CD4-positive, alpha-beta T cell treated with Interleukin-4 for 1 hour (primary cell): ENCODE data around the gene SLC66A2.

ENCODE experiments used
- DNase-seq, 2 donors: peaks; one replicate each; pipeline ENCODE4 v3.0.0-alpha.2; 2020 to 2022

The SLC66A2 gene

DNA sequence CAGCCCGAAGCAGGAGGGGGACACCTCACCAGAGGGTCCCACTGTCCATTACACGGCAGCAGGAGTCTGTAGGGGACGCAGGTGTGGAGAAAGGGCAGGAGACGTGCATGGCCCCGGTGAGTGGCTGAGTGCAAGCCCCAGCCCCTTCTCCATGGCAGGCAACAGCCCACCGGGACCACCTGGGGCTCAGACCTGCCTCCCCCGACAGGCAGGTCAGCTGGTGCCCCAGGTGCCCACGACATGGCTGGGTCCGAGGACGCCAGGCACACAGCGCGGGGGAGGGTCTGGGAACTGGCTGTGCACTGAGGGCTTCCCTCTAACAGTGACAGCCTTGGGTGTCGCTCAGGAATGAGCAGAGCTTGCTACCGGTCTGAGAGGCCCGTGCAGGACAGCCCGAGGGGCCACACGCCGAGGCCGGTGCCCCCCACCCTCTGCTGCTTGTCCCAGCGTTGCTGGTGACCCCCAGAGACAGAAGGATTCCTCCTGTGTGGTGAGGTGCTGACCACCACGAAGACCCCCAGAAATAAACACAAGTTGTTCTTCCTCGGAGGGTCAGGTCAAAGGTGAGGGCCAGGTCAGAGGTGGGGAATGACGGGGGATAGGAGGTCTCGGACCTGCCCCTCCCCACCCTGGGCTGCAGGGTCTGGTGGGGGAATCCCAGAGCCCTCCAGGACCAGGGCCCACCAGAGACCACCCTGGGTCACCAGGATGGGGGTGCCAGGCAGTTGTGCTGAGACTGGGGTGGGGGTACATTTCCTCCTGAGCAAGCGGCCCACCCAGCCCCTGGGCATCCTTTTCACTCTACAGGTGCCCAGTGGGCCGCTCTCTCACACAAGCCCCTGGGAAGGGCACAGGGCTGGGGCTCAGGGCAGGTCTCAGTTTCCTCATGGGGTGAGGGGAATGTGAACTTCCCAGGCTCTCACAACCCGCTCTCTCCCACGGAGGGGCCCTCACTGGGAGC is 50.6 kb downstream of the SLC66A2 start:
- DNase-seq = no peak

DNA sequence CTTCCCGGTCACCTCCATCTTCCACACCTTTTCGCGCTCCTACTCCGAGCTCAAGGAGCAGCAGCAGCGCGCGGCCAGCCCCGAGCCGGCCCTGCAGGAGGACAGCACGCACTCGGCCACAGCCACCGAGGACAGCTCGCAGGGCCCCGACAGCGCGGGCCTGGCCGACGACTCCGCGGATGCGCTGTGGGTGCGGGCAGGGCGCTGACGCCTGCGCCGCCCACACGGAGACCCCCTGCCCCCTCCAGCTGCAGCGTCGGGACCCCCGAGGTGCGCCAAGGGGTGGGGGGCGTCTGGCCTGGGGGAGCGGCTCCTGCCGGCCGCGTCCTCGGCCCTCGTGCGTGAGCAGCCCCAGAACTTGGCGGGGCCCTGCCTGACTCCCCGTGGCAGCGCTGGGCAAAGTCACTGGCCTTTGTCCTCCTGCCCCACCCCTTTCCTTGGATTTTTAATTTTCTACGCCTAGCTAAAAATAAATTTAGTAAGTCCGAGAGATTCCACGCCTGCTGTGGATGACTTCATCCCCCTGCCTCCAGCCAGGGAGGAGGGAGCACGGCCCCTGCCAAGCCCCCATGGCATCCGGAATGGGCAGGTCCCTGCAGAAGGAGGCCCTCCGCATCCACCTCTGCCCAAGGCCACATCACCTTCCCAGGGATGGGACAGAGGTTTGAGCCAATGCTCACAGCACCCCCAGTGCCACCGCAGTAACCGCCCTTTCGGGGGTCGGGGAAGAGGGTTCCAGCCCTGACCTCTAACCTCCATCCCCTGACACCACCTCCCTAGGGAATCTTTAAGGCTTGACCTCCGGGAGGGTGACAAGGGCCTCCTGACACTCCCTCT is 51.6 kb downstream of the SLC66A2 start:
- DNase-seq = no peak

DNA sequence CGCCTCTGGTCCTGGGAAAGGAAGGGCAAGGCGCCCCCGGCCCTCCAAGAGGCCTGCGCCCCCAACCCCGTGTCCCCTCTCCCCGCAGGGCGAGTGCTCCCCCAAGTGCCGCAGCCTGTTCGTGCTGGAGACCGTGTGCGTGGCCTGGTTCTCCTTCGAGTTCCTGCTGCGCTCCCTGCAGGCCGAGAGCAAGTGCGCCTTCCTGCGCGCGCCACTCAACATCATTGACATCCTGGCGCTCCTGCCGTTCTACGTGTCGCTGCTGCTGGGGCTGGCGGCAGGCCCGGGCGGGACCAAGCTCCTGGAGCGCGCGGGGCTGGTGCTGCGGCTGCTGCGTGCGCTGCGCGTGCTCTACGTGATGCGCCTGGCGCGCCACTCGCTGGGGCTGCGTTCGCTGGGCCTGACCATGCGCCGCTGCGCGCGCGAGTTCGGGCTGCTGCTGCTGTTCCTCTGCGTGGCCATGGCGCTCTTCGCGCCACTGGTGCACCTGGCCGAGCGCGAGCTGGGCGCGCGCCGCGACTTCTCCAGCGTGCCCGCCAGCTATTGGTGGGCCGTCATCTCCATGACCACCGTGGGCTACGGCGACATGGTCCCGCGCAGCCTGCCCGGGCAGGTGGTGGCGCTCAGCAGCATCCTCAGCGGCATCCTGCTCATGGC is 52.4 kb downstream of the SLC66A2 start:
- no peak for DNase-seq

DNA sequence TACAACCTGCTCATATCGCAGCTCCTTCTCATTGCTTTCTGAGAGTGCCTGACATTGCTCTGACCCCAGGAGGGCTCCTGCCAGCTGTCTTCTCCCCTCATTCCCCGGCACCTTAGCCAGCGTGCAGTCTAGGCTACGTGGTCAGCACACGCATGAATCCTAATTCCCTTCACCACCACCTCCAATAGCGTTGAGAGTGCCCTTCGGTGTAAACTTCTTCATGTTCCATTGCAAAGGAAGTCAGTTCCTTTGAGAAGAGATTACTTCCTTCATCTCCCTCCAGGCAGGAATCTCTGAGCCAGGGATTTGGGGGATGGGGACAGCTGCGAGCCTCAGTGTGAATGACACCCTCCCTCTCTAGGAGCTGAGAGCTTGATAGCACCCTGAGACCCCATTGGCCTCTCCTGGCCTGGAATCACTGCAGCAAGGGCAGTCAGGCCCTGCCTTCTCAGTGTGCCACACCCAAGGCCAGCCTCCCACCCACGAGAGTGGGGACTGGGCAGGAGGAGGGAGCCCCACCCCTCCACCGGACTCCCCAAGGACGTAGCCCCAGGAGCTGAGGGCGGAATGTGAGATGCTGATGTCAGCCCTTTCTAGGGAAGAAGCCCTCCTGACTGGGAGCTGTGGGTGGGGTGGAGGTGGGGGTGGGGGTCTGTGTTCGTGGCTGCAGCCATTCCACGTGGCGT is 53.4 kb downstream of the SLC66A2 start:
- DNase-seq = no peak

DNA sequence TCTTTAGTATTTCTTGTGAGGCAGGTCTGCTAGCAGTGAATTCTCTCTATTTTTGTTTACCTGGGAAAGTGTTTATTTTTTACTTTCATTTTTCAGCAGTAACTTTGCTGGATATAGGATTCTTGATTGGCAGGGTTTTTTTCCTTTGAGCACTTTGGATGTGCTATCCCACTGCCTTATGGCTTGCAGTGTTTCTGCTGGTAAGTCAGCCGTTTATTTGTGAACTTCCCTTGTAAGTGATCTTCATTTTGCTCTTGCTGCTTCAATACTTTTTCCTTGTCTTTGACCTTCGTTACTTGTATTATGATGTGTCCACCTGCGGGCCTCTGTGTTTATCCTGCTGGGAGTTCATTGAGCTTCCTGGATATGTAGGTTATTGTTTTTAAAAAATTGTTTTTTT is 54.7 kb downstream of the SLC66A2 start:
- DNase-seq = no peak

DNA sequence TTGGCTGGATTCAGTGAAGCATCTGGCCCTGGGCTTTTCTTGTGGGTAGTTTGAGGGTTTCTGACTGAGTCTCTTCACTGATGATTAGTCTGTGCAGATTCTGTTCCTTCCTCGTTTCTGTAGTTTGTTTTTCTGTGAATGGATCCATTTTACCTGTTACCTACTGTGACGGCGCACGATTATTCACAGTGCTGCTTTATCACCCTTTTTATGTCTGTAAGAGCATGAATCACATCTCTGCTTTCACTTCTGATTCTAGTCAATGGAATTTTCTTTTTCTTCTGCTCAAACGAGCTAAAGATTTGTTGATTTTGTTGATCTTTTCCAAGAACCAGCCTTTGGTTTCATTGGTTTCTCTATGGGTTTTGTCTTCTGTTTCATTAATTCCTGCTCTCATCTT is 60.8 kb downstream of the SLC66A2 start:
- DNase-seq = no peak

DNA sequence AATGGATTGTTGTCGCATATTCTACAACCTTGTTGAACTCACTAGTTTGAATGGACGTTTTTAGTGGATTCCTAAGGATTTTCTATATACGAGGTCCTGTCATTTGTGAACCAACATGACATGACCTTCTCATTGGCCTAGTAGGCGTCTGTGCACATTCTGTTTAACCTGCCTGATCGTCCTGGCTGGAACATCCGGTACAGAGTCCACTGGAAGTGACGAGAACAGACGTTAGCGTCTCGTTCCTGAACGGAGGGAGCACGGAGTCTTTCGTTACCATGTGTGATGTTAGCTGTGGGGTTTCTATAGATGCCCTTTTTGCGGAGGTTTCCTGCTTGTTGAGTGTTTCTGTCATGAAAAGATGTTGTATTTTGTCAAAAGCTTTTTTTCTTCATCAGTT is 61.9 kb downstream of the SLC66A2 start:
- no peak for DNase-seq

DNA sequence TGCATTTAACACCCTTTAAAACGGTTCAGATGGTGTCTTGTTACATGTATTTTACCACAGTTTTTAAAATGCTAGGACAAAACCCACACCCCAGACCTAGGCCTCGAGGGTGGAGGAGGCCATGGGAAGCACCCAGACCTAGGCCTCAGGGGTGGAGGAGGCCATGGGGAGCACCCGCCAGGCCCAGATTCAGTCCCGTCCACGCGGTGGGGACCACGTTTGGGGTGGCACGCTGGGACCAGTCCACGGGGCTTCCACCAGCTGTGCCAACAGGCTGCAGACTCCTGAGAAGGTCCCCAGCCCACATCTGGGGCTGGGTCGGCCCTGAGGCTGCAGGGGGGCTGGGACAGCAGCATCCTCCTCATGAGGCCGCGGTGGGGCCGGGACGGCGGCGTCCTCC is 63.4 kb downstream of the SLC66A2 start:
- DNase-seq = no peak

DNA sequence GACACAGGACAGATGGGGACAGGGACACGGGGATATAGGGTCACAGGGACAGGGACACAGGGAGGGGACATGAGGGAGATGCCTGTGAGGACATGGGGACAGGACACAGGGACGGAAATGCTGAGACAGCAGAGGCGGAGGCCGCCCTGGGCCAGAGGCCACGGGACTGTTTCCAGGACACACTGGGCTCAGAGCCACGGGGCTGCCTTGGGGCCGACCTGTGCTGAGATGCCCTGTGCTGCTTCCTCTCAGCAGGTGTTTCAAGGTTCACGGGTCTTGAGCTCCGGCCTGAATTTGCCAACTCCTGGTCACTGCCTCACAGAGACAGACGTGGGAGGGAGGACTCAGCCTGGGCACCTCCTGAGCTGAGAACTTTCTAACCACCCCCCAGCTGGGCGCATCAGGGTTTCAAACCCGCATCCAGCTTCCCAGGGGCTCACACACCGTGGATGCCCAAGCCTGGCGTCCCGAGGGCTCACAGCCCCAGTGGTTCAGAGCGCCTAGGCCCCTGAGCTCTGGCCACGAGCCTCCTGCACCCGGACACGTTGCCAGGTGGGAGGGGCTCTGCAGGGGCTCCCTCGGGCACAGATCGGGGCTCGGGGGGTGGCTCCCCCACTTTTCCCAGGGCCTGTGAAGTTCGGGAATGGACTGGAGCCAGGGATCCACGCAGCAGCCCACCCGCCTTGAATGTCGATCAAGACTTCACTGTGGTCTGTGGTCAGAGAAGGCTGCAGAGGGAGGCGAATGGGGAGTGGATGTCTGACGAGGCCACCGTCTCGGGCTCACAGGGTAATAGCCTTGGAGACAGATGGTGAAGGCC is 64.1 kb downstream of the SLC66A2 start:
- no peak for DNase-seq

DNA sequence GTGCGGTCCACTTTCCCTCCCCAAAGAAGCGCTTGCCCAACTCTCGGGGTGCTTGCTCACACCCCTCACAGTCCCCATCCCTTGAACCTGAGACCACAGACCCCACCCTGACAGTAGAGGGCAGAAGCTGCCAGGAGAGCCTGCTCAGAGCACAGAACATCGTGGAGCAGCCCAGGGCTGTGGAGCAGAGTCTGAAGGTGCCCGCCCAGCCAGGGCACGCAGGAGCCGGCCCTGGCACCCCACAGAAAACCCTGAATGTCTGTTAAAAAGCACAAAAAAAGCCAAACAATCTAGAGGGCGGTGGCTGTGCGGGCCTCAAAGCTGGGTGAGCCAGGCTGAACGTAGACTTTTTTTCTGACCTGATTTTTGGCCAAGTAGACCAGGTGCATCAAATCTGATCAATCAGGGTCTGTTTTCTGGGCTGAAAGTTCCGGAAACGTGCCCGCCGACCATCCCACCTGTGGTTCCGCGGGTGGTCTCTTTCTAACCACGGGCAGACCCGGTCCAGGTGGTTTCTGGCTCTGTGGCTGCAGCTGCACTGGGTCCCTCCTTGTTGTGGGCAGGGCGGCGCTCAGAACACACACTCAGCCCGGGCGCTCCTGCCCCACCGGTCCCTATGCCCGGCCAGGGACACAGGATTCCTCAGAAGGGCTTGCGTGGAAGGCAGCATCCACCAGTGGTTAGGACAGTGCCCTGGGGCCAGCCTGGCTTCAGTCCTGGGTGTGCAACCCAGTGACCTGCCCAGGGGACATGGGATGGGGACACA is 66.3 kb downstream of the SLC66A2 start:
- no peak for DNase-seq

DNA sequence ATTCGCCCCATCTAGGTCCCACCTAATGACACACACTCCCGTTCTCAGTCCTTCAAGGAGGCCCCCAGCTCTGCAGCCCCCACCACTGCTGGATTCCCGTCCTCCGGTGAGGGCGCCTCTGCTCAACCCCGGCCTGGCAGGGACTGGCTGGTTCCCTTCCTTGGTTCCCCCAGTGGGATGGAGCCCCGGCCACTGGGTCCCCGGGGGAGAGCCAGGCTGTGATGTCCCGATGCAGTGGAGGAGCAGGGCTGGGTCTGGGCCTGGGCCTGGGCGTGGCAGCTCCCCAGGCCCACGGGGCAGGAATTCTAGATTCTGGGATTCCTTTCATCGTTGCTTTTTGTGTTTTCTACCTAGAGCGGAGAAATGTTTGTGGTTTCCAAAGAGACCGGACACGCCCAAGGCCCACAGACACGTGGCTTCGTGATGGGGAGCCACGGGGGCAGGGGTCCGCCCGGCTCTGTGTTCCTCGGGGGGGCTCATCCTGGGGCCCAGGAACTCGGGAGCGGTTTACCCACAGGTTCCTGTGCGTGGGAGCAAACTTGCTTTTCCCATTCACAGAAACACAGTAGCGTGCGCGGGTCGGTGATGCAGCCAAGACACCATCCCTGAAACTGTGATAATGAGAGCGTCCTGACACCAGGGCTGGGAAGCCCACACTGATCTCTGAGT is 67.0 kb downstream of the SLC66A2 start:
- no peak for DNase-seq

DNA sequence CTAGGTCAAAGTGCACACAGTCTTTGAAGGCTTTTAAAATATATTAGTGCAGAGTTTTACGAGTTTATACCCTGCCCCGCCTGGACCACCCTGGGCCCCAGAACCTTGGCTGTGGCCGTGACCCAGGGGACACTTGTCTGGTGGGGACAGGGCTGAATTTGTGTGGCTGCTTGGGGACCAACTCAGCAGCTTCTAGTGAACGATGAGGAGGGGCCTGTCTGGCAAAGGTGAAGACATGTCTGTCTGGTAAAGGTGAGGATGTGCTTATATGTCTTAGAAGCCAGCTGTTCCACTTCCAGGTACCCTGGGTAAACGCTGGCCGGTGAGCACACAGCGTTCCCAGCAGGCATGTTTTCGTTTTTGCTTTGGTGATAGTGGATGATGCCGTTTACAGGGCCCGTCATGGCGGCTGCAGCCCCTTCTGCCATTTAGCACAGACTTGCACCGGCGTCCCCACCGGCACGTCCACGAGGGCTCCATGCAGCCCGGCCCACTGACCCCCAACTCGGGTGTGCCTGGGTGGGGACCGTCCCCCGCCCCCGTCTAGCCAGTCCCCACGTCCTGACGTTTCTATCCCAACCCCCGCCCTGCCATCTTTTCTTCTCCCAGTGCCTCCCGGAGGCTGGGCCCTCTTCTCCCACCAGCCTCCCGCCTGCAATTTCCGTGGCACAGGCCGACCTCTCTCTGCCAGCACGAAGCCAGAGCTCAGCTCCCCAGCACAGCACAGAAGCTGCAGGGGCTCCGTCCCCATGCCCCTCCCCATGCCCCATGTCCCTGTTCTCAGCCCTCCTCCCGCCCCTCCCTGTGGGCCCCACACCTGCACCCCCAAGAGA is 67.8 kb downstream of the SLC66A2 start:
- no peak for DNase-seq

DNA sequence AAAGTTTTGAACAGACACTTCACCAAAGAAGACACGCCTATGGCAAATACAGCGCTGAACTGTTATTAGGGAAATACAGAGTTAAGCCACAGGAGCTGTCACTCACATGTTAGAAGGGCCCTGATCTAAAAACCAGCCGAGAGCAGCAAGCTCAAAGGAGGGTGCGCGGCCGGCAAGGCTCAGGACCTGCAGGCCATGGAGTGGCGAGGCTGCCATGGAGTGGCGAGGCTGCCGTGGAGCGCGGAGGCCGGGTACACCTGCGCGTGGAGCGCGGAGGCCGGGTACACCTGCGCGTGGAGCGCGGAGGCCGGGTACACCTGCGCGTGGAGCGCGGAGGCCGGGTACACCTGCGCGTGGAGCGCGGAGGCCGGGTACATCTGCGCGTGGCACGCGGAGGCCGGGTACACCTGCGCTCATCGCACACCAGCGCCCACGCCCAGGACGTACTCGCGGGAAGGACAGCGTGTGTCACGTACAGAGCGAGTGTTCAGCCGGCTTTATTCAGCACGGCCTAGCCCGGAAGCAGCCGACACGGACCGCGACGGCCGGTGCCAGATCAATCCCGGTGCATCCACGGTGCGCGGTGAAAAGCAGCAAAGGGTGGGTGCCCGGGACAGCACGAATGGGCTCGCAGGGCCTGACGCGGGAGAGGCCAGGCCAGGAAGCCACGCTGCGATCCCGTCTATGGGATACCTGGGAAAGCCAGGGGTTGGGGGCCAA is 68.8 kb downstream of the SLC66A2 start:
- DNase-seq = peak in 1 of 2 donors; percentile 5

DNA sequence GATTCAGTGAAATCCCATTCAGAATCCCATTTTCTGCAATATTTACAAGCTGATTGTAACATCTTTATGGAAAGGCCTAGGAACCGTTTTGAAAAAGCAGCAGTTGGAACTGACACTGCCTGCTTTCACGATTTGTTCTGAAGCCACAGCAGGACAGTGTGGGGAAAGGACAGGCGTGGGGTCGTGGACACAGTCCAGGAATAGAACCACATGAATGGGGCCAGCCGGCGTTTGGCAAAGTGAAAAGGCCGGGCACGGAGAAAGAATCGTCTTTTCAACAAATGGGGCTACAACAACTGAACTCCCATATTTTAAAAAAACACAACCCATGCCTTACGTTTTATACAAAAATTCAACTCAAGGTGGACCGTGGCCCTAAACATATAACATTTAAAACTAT is 69.8 kb downstream of the SLC66A2 start:
- peak in 1 of 2 donors; percentile 9 for DNase-seq

DNA sequence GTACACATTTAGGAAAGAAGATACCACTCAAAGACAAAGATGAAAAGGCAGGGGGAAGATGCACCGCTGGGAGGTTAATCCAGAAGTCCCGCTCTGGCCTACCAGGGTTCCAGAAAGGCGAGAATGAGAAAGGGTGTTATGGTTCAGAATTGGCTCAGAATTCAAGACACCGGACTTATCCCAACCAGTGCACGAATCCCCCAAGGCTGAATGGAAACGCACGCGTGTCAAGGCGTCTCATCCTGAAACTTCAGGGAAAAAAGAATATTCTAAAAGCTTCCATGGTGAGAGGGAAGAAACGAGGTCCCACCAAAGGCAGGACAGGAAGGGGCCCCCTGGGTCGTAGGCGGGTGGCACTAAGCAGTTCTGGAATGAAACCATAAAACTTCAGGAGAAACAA is 71.9 kb downstream of the SLC66A2 start:
- no peak for DNase-seq

DNA sequence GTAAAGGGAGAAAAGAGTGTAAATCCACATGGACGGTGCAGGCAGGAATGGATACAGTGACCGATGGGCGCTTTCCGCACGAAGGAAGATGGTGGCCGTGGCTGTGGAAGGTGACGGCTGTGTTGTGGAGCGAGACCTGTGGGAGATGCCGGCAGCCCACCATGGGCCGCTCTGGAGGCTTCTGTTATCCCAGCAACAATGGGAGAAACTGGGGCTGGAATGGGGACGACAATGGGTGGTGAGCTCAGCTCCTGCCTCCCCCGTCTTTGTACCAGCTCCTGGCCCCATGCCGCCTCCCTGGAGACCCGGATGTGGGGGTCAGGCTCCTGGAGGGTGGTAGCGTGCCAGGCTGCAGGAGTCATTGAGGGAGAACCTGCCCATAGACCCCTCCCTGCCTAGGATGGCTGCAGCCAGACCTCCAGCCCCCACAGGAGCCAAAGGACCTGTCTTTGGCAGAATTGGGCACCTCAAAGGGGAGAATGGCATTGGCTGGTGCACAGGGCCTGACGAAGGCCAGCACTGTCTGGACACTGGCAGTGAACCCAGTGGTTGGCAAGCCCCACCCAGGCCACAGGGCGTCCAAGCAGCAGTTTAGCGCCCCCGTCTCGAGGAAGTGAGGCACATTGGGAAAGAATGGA is 72.6 kb downstream of the SLC66A2 start:
- peak in 1 of 2 donors; percentile 1 for DNase-seq

DNA sequence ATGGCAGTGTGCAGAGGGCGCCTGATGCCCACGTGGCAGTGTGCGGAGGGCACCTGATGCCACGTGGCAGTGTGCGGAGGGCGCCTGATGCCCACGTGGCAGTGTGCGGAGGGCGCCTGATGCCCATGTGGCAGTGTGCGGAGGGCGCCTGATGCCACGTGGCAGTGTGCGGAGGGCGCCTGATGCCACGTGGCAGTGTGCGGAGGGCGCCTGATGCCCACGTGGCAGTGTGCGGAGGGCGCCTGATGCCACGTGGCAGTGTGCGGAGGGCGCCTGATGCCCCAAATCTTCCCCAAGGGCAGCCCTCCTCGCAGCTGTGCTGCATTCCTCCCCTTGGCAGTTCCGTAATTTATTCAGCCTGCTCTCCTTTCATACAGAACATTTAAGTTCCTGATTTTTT is 73.2 kb downstream of the SLC66A2 start:
- DNase-seq = peak in 1 of 2 donors; percentile 1
